Measurements from ENCODE around the gene ZBTB8OS.

- no peak for TF ChIP-seq POLR2A (IDR thresholded peaks at IDR 0.05; ENCODE audit: low read length)
- no peak for TF ChIP-seq GATA1 (IDR thresholded peaks at IDR 0.05; ENCODE audit: low read depth, low read length)
Measured at GRCh38 chr1:32647308-32648134, 2.8 kb downstream of the ZBTB8OS start.
